Raji (cell line): ENCODE measurements around the gene ATAD3B.

Experiments
- POLR2A ChIP-seq: IDR thresholded peaks from 2 replicates; pipeline ENCODE4 v1.6.1; 2011; ENCODE audit warnings: low read depth, low read length, control low read depth; ENCODE audit not compliant: insufficient read depth

ATAD3B gene

DNA sequence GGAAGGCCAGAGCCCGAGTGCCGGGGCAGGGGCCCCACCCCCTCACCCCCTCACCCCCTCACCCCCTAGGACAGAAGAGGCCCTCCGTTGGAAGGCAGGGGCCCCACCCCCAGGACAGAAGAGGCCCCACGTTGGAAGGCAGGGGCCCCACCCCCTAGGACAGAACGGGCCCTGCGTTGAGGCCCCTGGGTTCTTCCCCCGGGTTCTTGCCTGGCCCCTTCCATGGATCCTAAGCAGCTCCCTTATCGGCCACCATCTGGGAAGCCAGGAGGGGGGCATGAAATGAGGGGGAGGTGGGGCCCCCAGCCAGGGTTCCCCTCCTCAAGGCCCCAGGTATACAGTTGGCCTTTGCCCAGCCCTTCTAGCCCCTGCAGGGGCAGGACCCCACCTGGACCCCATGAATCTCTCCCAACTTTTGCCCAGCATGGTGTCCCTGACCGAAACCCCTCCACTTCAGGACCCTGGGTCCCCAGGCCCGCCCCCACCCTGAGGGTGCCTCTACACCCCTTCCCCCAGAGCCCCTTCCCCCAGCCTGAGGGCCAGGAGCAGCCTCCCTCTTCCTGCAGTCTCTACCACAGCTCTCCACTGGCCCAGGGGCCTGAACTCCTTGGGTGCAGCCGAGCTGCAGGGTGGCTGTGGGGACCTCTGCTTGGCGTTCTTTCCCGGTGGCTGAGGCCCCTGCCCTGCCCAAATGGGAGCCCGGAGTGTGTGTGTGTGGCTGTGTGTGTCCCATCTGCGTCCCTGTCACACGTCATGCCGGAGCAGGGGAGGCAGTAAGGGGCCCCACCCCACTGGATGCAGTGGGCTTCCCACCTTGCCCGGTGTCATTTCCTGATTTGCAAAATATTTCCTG, 40.3 kb upstream of the ATAD3B start:
- no peak for TF ChIP-seq POLR2A

DNA sequence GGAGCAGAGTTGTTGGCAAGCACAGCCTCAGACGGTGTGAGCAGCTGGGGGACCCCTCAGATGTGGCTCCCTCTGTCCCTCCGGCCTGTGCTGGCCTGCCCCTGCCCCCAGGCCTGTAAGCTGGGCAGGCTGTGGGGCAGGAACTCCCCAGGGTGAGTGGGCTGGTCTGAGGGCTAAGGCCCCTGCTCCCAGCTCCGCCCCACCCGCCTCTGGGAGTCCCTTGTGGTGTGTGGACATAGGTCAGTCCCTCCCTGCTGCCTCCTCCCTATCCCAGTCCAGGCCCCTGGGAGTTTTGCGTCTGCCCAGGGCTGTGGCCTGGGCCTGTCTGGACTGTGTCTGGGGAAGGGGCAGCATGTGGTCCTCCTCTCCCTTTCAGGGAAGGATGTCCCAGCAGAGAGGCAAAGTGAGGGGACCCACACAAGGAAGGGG, 39.7 kb upstream of the ATAD3B start:
- no peak for TF ChIP-seq POLR2A

GRCh38 chr1:1432274-1432950, 39.2 kb upstream of the ATAD3B start:
- TF ChIP-seq POLR2A, result no peak

GRCh38 chr1:1432951-1433803, 38.4 kb upstream of the ATAD3B start:
- no peak for TF ChIP-seq POLR2A

- TF ChIP-seq POLR2A, result no peak
These were observed 37.8 kb upstream of the ATAD3B start for GRCh38 chr1:1433804-1434130.

- TF ChIP-seq POLR2A, result no peak
These were observed 37.3 kb upstream of the ATAD3B start for GRCh38 chr1:1434131-1434823.

DNA sequence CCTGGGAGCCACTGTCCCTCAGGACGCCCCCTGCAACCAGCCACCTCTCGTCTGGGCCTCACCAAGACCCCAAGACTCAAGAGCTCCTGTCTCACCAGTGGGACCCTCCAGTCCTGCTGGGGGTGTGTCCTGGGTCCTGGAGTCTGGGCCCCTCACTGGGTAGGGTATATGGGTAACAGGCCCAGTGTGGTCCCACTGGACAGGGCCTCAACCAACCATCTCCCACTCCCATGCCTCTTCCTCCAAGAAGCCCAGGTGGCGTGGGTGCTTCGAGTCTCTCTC, 36.8 kb upstream of the ATAD3B start:
- TF ChIP-seq POLR2A, result no peak

DNA sequence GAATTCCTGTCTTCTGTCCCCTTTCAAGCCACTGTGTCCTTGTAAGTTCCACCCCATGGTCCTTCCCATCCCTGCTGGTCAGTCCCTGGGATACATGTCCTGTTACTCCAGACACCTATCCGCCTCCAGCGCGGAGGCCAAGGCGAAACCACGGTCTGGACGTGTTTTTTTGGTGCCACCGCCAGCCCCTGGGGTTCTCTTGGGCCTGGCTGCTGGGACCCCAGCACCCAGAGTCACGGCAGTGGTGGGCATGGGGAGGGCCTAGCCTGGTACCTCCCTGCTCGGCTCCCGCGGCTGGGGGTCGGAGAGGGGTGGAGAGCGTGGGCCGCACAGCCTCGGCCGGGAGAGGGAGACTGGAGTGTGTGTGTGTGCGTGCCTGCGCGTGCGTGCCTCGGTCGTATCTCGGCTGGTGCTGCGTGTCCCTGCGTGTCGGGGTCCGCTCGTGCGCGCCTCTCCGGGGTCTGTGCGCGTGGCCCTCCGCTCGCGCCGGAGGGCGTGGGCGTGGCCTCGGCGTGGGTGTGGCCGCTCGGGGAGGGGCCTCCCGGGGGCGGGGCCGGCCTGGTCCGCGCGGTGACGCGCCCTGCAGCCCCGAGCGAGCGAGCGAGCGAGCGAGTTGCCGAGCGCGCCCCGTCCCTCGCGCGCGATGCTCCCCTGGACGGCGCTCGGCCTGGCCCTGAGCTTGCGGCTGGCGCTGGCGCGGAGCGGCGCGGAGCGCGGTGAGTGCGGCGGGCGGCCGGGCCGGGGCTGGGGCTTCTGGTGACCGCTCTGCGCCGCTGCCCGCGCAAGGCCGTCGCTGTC, 36.3 kb upstream of the ATAD3B start, which contains the start of gene VWA1:
Gene VWA1, plus strand, starts transcription at position 585 of the 798 bp plus-strand sequence. Its CDS starts 59 bp downstream, at position 644.
- TF ChIP-seq POLR2A, result no peak

DNA sequence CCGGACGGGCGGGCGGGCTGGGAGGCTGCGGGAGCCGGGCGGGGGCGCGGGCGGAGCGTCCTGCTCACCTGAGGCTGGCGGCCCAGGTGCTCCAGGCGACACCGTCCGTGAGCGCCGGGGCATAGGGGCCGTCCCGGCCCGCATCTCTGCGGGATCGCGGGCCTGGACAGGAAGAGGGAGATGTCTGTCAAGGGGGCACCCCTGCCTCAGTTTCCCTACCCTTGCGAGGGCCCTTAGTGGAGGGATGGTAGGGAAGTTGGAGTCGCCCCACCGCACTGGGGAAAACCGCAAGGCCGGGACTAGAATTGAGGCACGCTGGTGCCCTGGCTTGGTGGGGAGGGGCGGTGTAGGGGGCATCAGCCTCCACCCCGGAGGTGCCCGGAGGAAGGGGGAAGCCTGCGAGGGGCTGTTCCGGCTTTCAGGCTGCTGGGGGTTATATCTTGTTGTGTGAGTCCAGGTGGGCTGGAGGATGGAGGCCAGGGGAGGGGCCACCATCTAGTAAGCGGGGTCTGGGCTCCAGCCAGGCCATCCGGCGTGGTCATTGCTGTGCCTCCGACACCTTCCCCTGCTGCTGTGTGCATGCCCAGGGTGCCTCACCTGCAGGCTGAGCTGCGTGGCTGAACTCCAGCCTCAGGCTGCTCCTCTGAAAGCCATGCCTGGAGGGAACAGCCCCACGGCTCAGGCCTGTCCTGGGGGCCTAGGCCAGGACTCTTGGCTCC, 35.5 kb upstream of the ATAD3B start:
- TF ChIP-seq POLR2A, result no peak

GRCh38 chr1:1436630-1437032, 34.9 kb upstream of the ATAD3B start:
- TF ChIP-seq POLR2A, result no peak

- TF ChIP-seq POLR2A, result no peak
These were observed 34.3 kb upstream of the ATAD3B start for GRCh38 chr1:1437033-1437903.

- no peak for TF ChIP-seq POLR2A
These were observed 33.6 kb upstream of the ATAD3B start for GRCh38 chr1:1437904-1438376.
